Thymus (tissue), 11 donors: Measurements from ENCODE around the gene GSTT2. TPM values are rescaled to one million over a fixed set of nuclear protein-coding genes. Genes with fewer than 3 reads are reported as not detected.
A peak's percentile ranks its signal among the peaks of the same experiment; 100 is the strongest.
"Not testable (repeated sequence)": the region's sequence is repeated elsewhere in the genome, so short reads cannot be mapped to it uniquely, and the experiment has no call there.

Experiments
- DNase-seq, 9 donors: peaks; one replicate each; pipeline ENCODE4 v3.0.0-alpha.2; 2013; ENCODE audit warnings: low spot score in 9 of 9, low read depth in 6 of 9, missing footprints in 1 of 9
- H3K27ac ChIP-seq, 2 donors: one replicate each; pipeline ENCODE4 v1.5.1; 2013; ENCODE audit warnings: control low read depth in 1 of 2, low read depth in 1 of 2, low read length in 1 of 2, mild to moderate bottlenecking in 1 of 2, moderate library complexity in 1 of 2
- H3K27me3 ChIP-seq, 2 donors: one replicate each; pipeline ENCODE4 v1.5.1; 2013; ENCODE audit warnings: low read length in 1 of 2; ENCODE audit not compliant: control insufficient read depth in 2 of 2, insufficient read depth in 1 of 2
- H3K36me3 ChIP-seq, 2 donors: one replicate each; pipeline ENCODE4 v1.5.1; 2013; ENCODE audit warnings: low read length in 1 of 2, mild to moderate bottlenecking in 1 of 2, moderate library complexity in 1 of 2; ENCODE audit not compliant: control insufficient read depth in 2 of 2, insufficient read depth in 2 of 2
- H3K4me1 ChIP-seq, 2 donors: one replicate each; pipeline ENCODE4 v1.5.1; 2013; ENCODE audit warnings: low read length in 2 of 2; ENCODE audit not compliant: control insufficient read depth in 2 of 2, insufficient read depth in 2 of 2
- H3K4me3 ChIP-seq, 2 donors: one replicate each; pipeline ENCODE4 v1.5.1; 2013; ENCODE audit warnings: low read length in 2 of 2, control low read depth in 1 of 2, mild to moderate bottlenecking in 1 of 2
- H3K9me3 ChIP-seq, 2 donors: one replicate each; pipeline ENCODE4 v1.5.1; 2013; ENCODE audit warnings: low read length in 1 of 2, mild to moderate bottlenecking in 1 of 2; ENCODE audit not compliant: control insufficient read depth in 2 of 2, insufficient read depth in 1 of 2
- WGBS: extraction: QIAGEN DNeasy Blood & Tissue Kit; methylation state at CpG from one replicate; pipeline ENCODE4 v1.1.7; 2013; 5-methylcytosine and 5-hydroxymethylcytosine counted together
- polyA plus RNA-seq: library from polyadenylated mRNA; stranded (reverse); fragments of 200-250 nt; gene quantifications from one replicate; pipeline ENCODE4 v1.2.3, GENCODE V29; 2013
- total RNA-seq: library from RNA; stranded (reverse); fragments of 120-200 nt; gene quantifications from one replicate; pipeline ENCODE4 v1.2.4, GENCODE V29; 2013
- donor health status: healthy.

GSTT2 gene
- total and polyA plus RNA-seq, 2 donors, result 3.3 TPM; not detected in 1

GRCh38 chr22:23954193-23954990 is 25.5 kb upstream of the GSTT2 start:
- not testable (repeated sequence) for H3K4me3 ChIP-seq, H3K36me3 ChIP-seq, H3K4me1 ChIP-seq, H3K9me3 ChIP-seq, DNase-seq, H3K27me3 ChIP-seq, H3K27ac ChIP-seq
- 93% methylated on average over 8 of the region's 8 CpGs for whole genome bisulfite sequencing

DNA sequence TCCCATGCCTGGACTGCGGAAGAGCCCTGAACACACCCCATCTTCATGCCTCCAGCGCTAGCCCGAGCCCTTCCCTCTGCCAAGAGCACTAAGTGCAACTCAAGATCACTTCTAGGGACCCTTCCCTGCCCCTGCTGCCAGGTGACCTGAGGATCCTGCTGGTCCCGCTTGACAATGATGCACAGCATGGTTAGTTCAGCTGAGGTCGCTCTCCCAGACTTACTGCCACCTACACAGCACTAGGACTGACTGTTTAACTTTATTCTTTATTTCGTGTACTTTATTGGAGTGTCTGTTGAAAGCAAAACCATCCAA is 25.0 kb upstream of the GSTT2 start:
- not testable (repeated sequence) for H3K36me3 ChIP-seq, H3K27me3 ChIP-seq, H3K27ac ChIP-seq, H3K4me1 ChIP-seq, H3K4me3 ChIP-seq, H3K9me3 ChIP-seq, DNase-seq
- WGBS, result 95% methylated on average over 6 of the region's 6 CpGs

DNA sequence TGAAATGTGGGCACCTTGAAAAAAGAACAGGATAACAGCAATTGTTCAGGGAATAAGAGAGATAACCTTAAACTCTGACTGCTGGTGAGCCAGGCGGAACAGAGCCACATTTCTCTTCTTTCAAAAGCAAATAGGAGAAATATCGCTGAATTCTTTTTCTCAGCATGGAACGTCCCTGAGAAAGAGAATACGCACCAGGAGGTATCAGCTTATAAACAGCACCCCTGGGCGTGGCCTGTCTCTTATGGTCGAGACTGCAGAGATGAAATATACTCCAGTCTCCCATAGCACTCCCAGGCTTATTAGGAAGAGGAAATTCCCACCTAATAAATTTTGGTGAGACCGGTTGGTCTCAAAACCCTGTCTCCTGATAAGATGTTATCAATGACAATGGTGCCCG is 24.0 kb upstream of the GSTT2 start:
- not testable (repeated sequence) for DNase-seq, H3K36me3 ChIP-seq, H3K4me3 ChIP-seq, H3K4me1 ChIP-seq, H3K27me3 ChIP-seq, H3K27ac ChIP-seq, H3K9me3 ChIP-seq
- 93% methylated on average over 7 of the region's 8 CpGs for WGBS

DNA sequence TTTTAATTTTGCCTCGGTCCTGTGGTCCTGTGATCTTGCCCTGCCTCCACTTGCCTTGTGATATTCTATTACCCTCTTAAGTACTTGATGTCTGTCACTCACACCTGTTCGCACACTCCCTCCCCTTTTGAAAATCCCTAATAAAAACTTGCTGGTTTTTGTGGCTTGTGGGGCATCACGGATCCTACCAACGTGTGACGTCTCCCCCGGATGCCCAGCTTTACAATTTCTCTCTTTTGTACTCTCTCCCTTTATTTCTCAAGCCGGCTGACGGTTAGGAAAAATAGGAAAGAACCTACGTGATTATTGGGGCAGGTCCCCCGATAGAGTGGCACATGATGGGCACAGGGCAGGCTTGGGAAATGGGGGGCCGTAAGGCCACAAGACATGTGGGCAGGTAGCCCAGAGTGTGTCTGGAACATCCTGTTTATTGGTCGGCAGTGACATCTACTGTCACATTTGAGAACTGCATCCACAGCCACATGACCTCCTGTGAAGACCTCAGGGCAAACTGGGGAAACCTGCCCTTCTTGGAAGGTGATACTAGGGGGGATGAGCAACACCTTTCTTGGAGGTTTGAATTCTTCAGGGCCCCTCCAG is 23.5 kb upstream of the GSTT2 start:
- not testable (repeated sequence) for H3K36me3 ChIP-seq, H3K9me3 ChIP-seq, H3K27me3 ChIP-seq, H3K4me1 ChIP-seq, H3K27ac ChIP-seq, H3K4me3 ChIP-seq
- 49% methylated on average over 12 of the region's 12 CpGs for WGBS
- DNase-seq, result peak; percentile 34 to 87 (median 78)

DNA sequence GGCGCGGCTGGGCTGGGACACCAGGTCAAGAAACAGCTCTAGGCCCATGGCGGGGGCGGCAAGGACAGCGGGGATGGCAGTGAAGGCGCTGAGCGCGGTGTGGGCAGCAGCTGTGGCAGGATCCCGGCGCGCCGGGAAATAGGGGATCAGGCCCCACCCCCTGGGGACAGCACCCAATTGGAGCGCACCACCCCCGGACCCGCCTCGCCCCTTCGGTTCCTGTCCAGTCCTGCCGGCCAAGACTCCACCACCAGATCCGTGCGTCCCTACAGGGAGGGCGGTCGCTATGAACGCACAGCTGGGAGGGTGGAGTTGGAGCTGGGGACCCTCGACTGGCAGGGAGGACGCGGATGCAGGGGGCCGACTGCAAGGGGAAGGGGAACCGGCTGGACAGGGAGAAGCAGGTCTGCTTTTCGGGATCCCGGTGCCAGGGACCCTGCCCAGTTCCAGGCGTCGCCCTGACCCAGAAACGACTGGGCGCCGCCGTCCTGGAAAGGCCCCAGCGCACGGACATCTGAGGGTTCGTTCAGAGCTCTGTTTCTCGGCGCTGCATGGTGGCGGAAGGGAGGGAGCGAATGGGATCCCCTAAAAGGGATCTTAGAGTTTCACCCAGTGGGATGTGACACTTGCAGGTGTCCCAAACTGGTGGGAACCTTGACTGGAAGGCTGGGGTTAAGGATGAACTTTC is 18.7 kb upstream of the GSTT2 start, which contains the start of gene GSTT2B:
TSS of gene GSTT2B (minus strand) at position 112 of the 688 bp plus-strand sequence. CDS start at position 48, 64 bp downstream.
- not testable (repeated sequence) for H3K4me3 ChIP-seq, H3K4me1 ChIP-seq, H3K27me3 ChIP-seq, H3K27ac ChIP-seq, DNase-seq, H3K36me3 ChIP-seq, H3K9me3 ChIP-seq
- WGBS, result no CpG with 5 or more reads among the region's 43 CpGs

DNA sequence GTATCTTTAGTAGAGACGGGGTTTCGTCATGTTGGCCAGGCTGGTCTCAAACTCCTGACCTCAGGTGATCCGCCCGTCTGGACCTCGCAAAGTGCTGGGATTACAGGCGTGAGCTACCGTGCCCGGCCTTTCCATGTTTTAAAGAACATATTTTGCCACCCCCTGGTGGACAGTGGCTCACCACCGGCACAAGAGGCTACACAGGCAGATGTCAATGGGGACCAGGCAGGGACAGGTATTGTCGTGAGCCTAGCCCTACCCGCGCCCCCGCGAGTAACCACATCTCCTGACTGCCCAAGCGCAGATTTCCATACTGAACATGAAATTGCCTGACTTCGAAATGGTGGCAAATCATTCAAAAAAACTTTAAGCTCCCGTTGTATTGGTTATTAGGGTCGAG is 13.8 kb upstream of the GSTT2 start:
- not testable (repeated sequence) for H3K4me3 ChIP-seq, H3K27ac ChIP-seq, DNase-seq, H3K9me3 ChIP-seq, H3K27me3 ChIP-seq, H3K4me1 ChIP-seq
- no CpG with 5 or more reads among the region's 18 CpGs for WGBS
- peaks cover 21 to 22% of the 10 kb centered on the region in 2 donors for H3K36me3 ChIP-seq

GRCh38 chr22:23966568-23966967 is 13.4 kb upstream of the GSTT2 start, which contains the start of gene DDTL:
TSS of gene DDTL (plus strand) at chr22:23966888. CDS start at chr22:23966915, 27 bp downstream.
- no CpG with 5 or more reads among the region's 30 CpGs for WGBS
- H3K27ac ChIP-seq, H3K9me3 ChIP-seq, H3K27me3 ChIP-seq, DNase-seq, H3K4me3 ChIP-seq, H3K4me1 ChIP-seq: not testable (repeated sequence)
- H3K36me3 ChIP-seq, result peaks cover 26% of the 10 kb centered on the region in 2 donors

GRCh38 chr22:23969071-23969470 is 10.9 kb upstream of the GSTT2 start:
- no peak for DNase-seq
- WGBS, result 98% methylated on average over 3 of the region's 3 CpGs
- Histone ChIP-seq H3K4me1 (no peaks in the 10 kb centered on the region), H3K4me3 (no peak overlapping the region), H3K36me3 (peaks cover 30% of the 10 kb centered on the region in 2 donors), H3K27ac (no peak overlapping the region), H3K9me3 (no peaks in the 10 kb centered on the region), H3K27me3 (no peaks in the 10 kb centered on the region)

- Histone ChIP-seq H3K9me3 (no peaks in the 10 kb centered on the region), H3K27ac (no peak overlapping the region), H3K4me3 (no peak overlapping the region), H3K27me3 (no peaks in the 10 kb centered on the region), H3K36me3 (peaks cover 30% of the 10 kb centered on the region in 2 donors), H3K4me1 (no peaks in the 10 kb centered on the region)
- no peak for DNase-seq
- 96% methylated on average over 5 of the region's 5 CpGs for WGBS
These were observed 9.7 kb upstream of the GSTT2 start for GRCh38 chr22:23970201-23970641.
